ENCODE measurements around the gene NDUFS7. TPM values are rescaled to one million over a fixed set of nuclear protein-coding genes. Genes with fewer than 3 reads are reported as not detected.

The NDUFS7 gene
- total RNA-seq, 6 experiments from 2014 or later, result 91.9 to 105 (median 97.6) TPM

DNA sequence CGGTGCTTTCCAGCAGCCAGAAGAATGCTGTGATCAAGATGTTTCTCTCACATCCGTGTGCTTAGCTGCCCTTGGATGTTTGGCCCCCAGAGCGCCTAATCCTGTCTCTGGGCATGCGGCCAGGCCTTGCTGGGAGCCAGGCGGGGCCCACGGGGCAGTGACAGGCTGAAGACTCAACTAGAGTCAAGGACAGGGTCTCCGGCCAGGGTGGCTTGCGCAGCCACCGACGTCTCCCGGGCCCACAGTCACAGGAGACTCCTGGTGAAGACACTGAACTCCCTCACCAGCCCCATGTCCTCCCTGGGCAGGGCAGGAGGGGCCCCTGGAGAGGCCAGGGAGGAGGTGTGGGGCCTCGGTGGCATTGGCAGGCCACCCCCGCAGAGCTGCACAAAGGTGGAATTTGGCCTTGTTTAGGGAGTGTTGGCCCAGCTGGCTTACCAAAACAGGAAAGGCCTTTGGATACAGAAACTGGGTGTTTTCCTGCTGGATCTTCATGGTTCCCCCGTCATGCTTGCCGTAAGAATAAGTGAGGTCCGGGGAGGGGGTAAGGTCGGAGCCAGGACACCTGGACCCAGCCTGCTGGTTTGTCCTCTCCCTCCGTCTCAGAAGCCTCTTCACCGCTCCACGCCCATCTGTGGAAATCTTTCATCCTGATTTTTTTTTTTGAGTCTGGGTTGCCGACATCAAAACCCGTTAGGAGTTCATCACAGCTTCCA lies 10.0 kb upstream of the NDUFS7 start:
- DNase-seq, result no peak
- H3K27me3 Mint-ChIP-seq (ENCODE audit: insufficient read depth), result peaks cover 5% of the 10 kb centered on the region; the same call in 1 of the 2 replicates
- H3K27ac Mint-ChIP-seq, result no peak overlapping the region
- TF ChIP-seq, protein P1, sequence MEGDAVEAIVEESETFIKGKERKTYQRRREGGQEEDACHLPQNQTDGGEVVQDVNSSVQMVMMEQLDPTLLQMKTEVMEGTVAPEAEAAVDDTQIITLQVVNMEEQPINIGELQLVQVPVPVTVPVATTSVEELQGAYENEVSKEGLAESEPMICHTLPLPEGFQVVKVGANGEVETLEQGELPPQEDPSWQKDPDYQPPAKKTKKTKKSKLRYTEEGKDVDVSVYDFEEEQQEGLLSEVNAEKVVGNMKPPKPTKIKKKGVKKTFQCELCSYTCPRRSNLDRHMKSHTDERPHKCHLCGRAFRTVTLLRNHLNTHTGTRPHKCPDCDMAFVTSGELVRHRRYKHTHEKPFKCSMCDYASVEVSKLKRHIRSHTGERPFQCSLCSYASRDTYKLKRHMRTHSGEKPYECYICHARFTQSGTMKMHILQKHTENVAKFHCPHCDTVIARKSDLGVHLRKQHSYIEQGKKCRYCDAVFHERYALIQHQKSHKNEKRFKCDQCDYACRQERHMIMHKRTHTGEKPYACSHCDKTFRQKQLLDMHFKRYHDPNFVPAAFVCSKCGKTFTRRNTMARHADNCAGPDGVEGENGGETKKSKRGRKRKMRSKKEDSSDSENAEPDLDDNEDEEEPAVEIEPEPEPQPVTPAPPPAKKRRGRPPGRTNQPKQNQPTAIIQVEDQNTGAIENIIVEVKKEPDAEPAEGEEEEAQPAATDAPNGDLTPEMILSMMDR (IDR thresholded peaks at IDR 0.05), result no peak
- no peak overlapping the region for H3K4me3 Mint-ChIP-seq
- H3K4me1 Mint-ChIP-seq (ENCODE audit: low read depth), result no peaks in the 10 kb centered on the region
- peaks cover 17% of the 10 kb centered on the region; the same call in 1 of the 2 replicates for H3K36me3 Mint-ChIP-seq (ENCODE audit: low read depth)
- no peaks in the 10 kb centered on the region for H3K9me3 Mint-ChIP-seq

GRCh38 chr19:1374250-1374577 lies 9.5 kb upstream of the NDUFS7 start:
- H3K27me3 Mint-ChIP-seq (ENCODE audit: insufficient read depth), result peaks cover 5% of the 10 kb centered on the region; the same call in 1 of the 2 replicates
- H3K9me3 Mint-ChIP-seq, result no peaks in the 10 kb centered on the region
- H3K27ac Mint-ChIP-seq, result no peak overlapping the region
- peaks cover 17% of the 10 kb centered on the region; the same call in 1 of the 2 replicates for H3K36me3 Mint-ChIP-seq (ENCODE audit: low read depth)
- TF ChIP-seq, protein P1 (IDR thresholded peaks at IDR 0.05), result no peak
- no peak for DNase-seq
- H3K4me1 Mint-ChIP-seq (ENCODE audit: low read depth), result no peaks in the 10 kb centered on the region
- no peak overlapping the region for H3K4me3 Mint-ChIP-seq

DNA sequence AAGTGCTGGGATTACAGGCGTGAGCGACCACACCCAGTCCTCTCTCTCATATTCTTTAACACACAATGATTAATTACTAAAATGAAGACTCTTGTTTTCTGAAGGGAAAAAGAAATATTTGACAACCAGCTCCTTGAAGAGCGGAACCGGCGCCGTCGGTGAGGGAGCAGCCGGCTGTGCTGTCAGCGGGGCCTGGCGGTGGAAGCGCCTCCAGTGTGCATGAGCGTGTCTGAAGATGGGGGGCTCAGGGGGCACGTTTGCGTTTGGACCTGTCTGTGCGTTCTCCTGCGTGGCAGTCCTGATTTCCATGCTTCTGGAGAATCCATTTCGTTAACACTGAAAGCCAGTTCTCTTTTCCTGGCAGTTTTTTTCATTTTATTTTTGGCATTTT lies 7.3 kb upstream of the NDUFS7 start:
- Mint-ChIP-seq H3K9me3 (no peaks in the 10 kb centered on the region), H3K4me3 (no peak overlapping the region), H3K27ac (no peak overlapping the region), H3K4me1 (ENCODE audit: low read depth) (no peaks in the 10 kb centered on the region), H3K36me3 (ENCODE audit: low read depth) (peaks cover 13% of the 10 kb centered on the region; the same call in 1 of the 2 replicates), H3K27me3 (ENCODE audit: insufficient read depth) (peaks cover 5% of the 10 kb centered on the region; the same call in 1 of the 2 replicates)
- TF ChIP-seq, protein P1 (IDR thresholded peaks at IDR 0.05), result no peak
- no peak for DNase-seq

- H3K9me3 Mint-ChIP-seq, result no peaks in the 10 kb centered on the region
- no peaks in the 10 kb centered on the region for H3K4me1 Mint-ChIP-seq (ENCODE audit: low read depth)
- peaks cover 5% of the 10 kb centered on the region; the same call in 1 of the 2 replicates for H3K27me3 Mint-ChIP-seq (ENCODE audit: insufficient read depth)
- no peak overlapping the region for H3K27ac Mint-ChIP-seq
- peaks cover 13% of the 10 kb centered on the region; the same call in 1 of the 2 replicates for H3K36me3 Mint-ChIP-seq (ENCODE audit: low read depth)
- no peak for DNase-seq
- no peak overlapping the region for H3K4me3 Mint-ChIP-seq
- TF ChIP-seq, protein P1 (IDR thresholded peaks at IDR 0.05), result no peak
Measured at GRCh38 chr19:1377176-1377964, 6.3 kb upstream of the NDUFS7 start.

DNA sequence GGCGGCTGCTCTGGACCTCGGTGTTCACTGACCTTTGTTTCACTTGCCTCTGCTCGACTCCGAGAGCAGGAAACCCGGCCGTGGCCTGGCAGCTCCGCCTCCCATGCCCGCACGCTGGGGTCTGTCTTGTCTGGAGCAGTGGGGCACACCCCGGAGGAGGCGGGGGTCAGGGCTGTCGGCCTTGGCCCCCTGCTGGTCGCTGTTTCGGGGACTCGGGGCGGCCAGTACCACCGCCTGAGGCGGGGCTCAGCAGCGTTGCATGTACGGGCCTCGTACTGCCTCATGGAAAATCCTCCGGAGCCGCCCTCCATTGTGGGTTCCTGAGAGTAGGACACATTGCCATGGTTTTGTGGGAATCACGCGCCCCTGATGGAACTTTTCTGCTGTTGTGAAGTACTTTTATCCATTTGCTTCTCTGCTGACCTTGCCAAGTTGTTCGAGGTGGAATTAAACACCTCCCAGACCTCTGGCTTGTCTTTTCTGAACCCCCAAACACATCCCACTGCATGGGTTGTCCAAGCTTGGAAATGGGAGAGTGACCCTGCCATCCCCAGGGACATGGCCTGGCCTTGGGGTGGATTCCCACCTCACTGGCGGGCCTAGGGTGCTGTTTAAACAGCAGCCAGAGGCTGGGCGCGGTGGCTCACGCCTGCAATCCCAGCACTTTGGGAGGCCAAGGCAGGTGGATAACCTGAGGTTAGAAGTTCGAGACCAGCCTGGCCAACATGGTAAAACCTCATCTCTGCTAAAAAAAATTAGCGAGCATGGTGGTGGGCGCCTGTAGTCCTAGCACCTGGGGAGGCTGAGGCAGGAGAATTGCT lies 5.5 kb upstream of the NDUFS7 start:
- Mint-ChIP-seq H3K27ac (no peak overlapping the region), H3K4me1 (ENCODE audit: low read depth) (no peaks in the 10 kb centered on the region), H3K4me3 (no peak overlapping the region), H3K27me3 (ENCODE audit: insufficient read depth) (peaks cover 7% of the 10 kb centered on the region), H3K9me3 (peaks cover under 1% of the 10 kb centered on the region; the same call in 1 of the 2 replicates), H3K36me3 (ENCODE audit: low read depth) (peaks cover 13% of the 10 kb centered on the region; the same call in 1 of the 2 replicates)
- TF ChIP-seq, protein P1 (IDR thresholded peaks at IDR 0.05), result peak; percentile 52
- no peak for DNase-seq

Measured in HFFc6 (cell line).